Stimulated activated CD4-positive, alpha-beta T cell treated with anti-CD3 and anti-CD28 coated beads, Interleukin-4, amount 100 ng/mL, for 1 hour (primary cell): ENCODE results near the gene GALNT9.

Experiments
- DNase-seq: peaks from one replicate; pipeline ENCODE4 v3.0.0-alpha.2; 2020

Gene GALNT9

GRCh38 chr12:132211326-132211725, 118.1 kb downstream of the GALNT9 start:
- no peak for DNase-seq

GRCh38 chr12:132210223-132211055, 119.0 kb downstream of the GALNT9 start:
- no peak for DNase-seq

DNA sequence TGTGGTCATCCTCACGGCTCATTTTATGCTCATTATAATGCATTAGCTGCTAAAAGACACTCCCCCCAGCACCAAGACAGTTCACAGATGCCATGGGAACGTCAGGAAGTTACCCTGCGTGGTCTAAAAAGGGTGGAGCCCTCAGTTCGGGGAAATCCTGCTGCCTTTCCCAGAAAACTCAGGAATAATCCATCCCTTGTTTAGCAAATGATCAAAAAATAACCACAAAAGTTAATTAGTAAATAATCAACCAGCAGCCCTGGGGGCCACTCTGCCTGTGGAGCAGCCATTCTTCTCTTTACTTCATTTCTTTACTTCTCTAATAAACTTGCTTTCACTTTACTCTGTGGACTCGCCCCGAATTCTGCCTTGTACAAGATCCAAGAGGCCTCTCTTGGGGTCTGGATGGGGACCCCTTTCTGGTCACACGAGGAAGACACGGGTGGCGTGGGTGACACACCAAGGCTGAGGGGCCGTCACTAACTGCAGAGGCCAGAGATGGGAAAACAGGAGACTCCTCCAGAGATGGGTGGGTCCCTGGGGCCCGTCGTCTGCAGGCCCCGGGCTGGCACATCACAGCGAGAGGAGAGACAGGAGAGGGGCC, 119.7 kb downstream of the GALNT9 start:
- DNase-seq = no peak

GRCh38 chr12:132208153-132208823, 121.1 kb downstream of the GALNT9 start:
- no peak for DNase-seq

- DNase-seq = no peak
Measured at GRCh38 chr12:132207083-132207775, 122.2 kb downstream of the GALNT9 start.

GRCh38 chr12:132206046-132206434, 123.3 kb downstream of the GALNT9 start:
- no peak for DNase-seq

- no peak for DNase-seq
Measured at GRCh38 chr12:132205271-132206045, 123.9 kb downstream of the GALNT9 start.

- no peak for DNase-seq
Measured at GRCh38 chr12:132204793-132205270, 124.6 kb downstream of the GALNT9 start.

DNA sequence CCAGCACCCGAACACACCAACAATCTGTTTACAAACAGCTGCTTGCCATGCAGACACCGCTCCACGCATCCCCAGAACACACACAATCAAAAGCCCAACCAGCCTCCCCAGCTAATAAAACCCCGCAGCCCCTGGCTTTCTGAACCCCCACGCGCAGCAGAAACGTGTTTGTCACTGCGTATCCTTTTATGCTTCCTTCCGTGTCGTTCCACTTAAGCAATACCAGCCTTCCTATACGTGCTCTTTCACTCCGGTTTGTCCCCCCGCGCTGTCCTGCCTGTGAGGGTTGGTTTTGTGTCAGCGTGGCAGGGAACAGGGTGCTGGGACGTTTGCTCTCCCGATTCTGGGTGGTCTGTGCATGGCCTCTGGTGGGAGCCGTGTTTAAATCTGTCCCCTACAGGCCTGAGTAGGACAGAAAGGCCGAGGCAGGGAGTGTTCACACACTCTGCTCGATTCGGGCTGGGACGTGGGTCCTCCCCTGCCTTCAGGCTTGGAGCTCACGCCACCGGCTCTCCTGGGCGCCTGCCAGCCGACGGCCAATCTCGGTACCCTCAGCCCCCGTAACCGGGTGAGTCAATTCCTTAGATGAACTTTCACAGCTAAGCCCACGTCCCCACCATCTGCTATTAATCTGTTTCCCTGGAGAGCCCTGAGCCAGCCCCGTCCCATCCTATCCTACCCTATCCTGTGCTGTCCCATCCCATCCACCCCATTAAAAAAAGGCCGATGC, 125.2 kb downstream of the GALNT9 start:
- no peak for DNase-seq

GRCh38 chr12:132202929-132203721, 126.3 kb downstream of the GALNT9 start:
- no peak for DNase-seq

DNA sequence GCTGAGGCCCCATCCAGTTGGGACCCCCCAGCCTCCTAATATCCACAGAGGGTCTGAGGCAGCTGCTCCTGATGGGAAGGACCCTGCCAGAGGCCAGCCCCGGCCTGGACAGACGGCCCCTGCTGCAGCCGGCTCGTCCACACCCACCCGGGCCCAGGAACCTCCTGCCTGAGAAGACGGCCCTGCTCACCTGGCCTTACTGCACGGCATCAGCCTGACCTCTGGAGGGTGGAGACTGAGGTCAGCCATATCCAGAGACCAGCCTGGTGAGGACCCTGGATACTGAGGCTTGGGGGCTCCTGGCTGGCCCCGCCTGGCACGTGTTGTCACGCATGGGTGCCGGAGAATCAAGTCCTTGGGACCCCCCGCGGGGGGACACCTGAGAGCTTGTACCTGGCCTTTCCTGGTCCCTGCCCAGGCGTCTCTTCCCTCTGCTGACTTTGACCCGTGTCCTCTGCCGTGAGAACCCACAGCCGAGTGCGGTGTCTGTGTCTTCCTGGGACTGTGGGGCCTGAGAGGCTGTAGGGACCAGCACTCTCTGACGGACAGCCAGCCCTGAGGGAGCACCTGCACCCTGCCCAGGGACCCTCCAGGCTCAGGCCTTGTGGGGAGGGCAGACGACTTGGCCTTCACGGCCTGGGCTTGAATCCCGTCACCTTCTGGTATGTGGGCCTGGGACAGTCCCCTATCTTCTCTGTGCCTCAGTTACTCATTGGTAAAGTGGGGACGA, 127.8 kb downstream of the GALNT9 start:
- no peak for DNase-seq

- DNase-seq = no peak
Measured at GRCh38 chr12:132200800-132201199, 128.6 kb downstream of the GALNT9 start.

DNA sequence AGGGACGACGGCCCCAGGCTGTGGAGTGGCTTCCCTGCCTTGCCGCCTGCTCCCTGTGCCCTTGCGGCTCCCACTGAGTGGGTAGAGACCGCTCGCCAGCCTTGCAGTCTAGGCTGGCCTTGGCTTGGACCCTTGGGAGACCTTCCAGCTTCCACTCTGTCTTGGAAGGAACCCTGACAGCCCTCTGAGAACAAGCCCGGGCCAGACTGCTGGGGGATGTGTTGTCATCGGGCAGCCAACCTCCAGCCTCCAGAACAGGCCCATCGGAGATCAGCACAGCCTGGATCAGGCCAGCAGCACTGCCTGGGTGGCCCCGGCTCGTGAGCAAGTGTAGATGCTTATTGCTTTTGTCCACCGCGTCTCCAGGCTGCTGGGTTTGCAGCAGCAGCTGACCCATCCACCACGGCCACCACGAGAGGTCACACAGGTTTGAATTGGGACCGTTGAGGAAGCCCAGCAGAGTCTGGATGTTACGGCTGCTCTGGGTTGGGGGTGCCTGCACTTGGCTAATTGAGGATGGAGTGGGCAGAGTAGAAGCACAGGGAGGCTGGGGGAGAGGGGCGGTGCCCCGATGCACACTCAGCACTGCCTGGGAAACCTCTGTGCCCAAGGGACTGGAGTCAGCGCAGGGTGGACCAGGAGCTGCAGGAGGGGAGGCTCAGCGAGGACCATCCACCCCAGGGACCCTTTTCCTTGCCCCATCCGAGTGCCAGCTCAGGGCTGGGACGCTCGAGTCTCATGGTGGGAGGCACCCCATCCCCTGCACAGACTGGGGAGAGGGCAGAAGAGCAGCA, 129.7 kb downstream of the GALNT9 start:
- no peak for DNase-seq

DNA sequence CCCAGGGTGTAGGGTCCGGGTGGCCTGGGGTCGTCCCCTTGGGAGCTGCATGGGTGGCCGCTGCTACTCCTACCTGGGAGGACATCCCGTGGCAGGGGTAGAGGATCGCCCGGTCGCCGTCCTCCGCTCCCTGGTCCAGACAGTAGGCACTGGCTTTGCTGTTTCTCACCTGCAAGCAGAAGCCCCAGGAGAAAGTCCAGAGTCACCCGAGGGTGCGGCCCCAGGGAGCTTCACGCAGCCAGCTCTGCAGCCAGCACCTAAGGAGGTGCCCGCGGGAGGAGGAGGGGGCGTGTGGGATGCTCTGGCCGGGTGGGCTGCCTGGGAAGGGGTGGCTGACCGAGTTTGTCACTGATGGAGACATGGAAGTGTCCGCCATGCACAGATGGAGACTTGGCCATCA, 130.3 kb downstream of the GALNT9 start:
- DNase-seq = no peak

DNA sequence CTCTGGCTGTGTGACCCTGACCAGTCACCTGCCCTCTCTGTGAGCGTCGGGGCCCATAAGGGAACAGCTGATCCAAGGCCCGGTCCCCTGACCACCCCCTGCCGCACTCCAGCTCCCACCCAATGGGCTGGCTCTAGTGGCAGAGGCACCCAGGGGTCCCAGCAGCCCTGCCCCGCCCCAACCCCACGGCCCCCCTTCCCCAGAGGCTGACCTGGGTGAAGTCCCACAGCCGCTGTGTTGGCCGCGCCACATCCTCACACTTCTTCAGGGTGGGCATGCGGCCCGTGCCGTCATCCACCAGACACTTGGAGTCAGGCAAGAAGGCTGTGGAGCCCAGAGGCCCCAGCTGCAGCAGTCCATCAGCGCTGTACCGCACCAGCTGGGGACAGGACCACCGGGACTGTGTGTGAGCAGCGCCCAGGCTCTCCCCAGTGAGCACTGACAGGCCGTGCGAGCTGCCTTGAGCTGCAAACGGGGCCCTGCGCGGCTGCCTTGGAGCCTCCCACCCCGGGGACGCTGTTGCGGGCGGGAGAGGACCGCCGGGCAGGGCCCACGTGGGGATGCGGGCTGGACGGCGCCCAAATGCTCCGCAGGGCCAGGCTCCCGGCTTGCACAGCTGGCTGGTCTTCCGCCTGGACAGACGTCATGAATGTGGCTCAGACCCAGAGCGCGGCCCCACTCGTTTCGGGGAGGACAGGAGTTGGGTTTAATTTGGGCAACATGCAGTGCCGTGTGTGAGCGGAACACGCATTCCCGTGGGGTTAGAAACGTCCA, 131.6 kb downstream of the GALNT9 start:
- no peak for DNase-seq

DNA sequence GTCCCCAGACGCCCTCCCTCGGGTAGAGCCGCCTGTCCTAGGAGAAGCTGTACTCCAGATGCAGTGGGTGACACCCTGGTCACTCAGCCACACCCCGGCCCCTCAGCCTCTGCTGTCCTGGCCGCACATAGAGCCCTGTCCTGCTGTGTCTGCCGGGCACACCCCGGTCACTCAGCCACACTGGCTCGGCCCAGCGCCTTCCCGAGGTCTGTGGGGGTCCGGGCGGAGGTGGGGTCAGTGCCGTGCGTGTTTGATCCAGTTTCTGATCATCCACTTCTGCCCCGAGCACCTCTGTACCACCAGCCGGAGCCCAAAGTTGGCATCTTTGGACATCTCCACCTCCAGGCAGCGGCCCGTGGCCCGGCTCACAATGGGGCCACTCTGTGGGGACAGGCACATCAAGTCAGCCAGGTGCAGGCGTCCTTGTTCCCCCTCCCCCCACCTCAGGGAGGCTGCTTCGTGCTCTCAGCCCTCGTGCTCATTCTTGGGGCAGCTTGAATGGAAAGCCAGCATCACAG, 132.5 kb downstream of the GALNT9 start:
- DNase-seq = no peak

DNA sequence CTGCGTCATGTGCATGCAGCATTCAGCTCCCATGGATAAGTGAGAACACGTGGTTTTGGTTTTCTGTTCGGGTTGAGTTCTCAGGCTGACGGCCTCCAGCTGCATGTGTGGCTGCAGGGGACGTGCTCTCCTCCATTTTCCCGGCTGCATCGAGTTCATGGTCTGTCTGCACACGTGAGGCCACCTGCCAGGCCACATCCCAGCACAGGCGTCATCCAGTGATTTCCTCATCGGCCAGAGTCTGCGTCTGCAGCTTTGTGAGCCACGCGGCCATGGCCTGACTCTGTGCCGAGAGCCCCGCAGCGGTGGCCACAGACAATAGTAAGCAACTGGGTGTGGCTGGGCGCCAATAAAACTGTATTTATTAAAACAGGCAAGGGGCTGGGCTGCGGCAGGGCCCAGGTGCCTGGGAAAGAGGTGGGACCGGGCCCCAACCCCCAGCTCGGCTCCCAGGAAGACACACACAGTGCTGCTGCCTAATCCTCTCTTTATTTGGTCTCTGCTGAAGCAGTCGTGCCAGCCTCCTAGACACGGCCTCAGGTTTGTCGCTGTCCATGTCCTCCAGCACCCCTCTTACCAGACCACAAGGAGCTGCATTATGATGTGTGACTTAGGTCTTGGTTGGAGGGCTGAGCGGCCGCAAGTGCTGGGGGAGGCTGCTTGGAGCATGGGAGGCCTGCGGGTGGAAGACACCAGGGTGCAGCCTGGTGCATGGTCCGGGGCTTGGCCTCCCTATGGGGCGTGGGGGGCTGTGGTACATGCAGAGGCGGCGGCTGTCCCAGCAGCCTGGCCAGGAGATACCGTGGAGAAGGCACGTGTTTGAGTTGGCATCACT, 133.1 kb downstream of the GALNT9 start:
- no peak for DNase-seq
